IgD-negative memory B cell (primary cell): Measurements from ENCODE around the gene LRP6. TPM values are rescaled to one million over a fixed set of nuclear protein-coding genes. Genes with fewer than 3 reads are reported as not detected.

Experiments
- H3K27ac Mint-ChIP-seq, 3 donors: one replicate each; pipeline ENCODE4 v1.8.0; 2020 to 2022; ENCODE audit warnings: mild to moderate bottlenecking in 3 of 3, mixed read lengths in 3 of 3, moderate library complexity in 1 of 3
- H3K27me3 Mint-ChIP-seq: one replicate; pipeline ENCODE4 v1.8.0; 2021; ENCODE audit warnings: mixed read lengths
- H3K36me3 Mint-ChIP-seq: one replicate; pipeline ENCODE4 v1.8.0; 2020; ENCODE audit warnings: mild to moderate bottlenecking, mixed read lengths
- H3K4me1 Mint-ChIP-seq, 3 donors: one replicate each; pipeline ENCODE4 v1.8.0; 2020 to 2022; ENCODE audit warnings: mixed read lengths in 3 of 3, mild to moderate bottlenecking in 1 of 3
- H3K4me3 Mint-ChIP-seq, 4 donors: one replicate each; pipeline ENCODE4 v1.8.0; 2020 to 2022; ENCODE audit warnings: mild to moderate bottlenecking in 4 of 4, mixed read lengths in 4 of 4, moderate library complexity in 3 of 4
- H3K9me3 Mint-ChIP-seq, 3 donors: one replicate each; pipeline ENCODE4 v1.8.0; 2020 to 2021; ENCODE audit warnings: mixed read lengths in 3 of 3, mild to moderate bottlenecking in 1 of 3
- polyA plus RNA-seq: library from polyadenylated mRNA; unstranded; fragments of 300-500 nt; fragmentation: Illumina TruSeq; gene quantifications from one replicate; pipeline ENCODE4 v1.2.3, GENCODE V29; 2021

The LRP6 gene
- polyA plus RNA-seq, 1 donor from 2014 or later = not detected

- H3K27me3 Mint-ChIP-seq = peaks cover 12% of the 10 kb centered on the region
- no peaks in the 10 kb centered on the region for H3K9me3 Mint-ChIP-seq
- no peak overlapping the region for H3K4me3 Mint-ChIP-seq
- no peaks in the 10 kb centered on the region for H3K36me3 Mint-ChIP-seq
- no peak overlapping the region for H3K27ac Mint-ChIP-seq
- no peaks in the 10 kb centered on the region for H3K4me1 Mint-ChIP-seq
Measured at GRCh38 chr12:12083688-12084087, 183.2 kb downstream of the LRP6 start.

- no peak overlapping the region for H3K27ac Mint-ChIP-seq
- H3K27me3 Mint-ChIP-seq = peaks cover 2% of the 10 kb centered on the region
- no peaks in the 10 kb centered on the region for H3K4me1 Mint-ChIP-seq
- no peaks in the 10 kb centered on the region for H3K9me3 Mint-ChIP-seq
- no peak overlapping the region for H3K4me3 Mint-ChIP-seq
- H3K36me3 Mint-ChIP-seq = no peaks in the 10 kb centered on the region
Measured at GRCh38 chr12:12081836-12082497, 184.9 kb downstream of the LRP6 start.

GRCh38 chr12:12079291-12079690 lies 187.6 kb downstream of the LRP6 start:
- no peak overlapping the region for H3K27ac Mint-ChIP-seq
- H3K36me3 Mint-ChIP-seq = no peaks in the 10 kb centered on the region
- H3K27me3 Mint-ChIP-seq = peaks cover 2% of the 10 kb centered on the region
- no peak overlapping the region for H3K4me3 Mint-ChIP-seq
- H3K4me1 Mint-ChIP-seq = no peaks in the 10 kb centered on the region
- no peaks in the 10 kb centered on the region for H3K9me3 Mint-ChIP-seq

- H3K4me1 Mint-ChIP-seq = peaks cover 10 to 14% (median 13%) of the 10 kb centered on the region in 3 donors
- peak overlapping the region in 1 of 3 donors; percentile 69 for H3K27ac Mint-ChIP-seq
- H3K36me3 Mint-ChIP-seq = peaks cover 2% of the 10 kb centered on the region
- no peaks in the 10 kb centered on the region for H3K9me3 Mint-ChIP-seq
- H3K4me3 Mint-ChIP-seq = peak overlapping the region in 3 of 4 donors; percentile 59 to 91 (median 73)
- H3K27me3 Mint-ChIP-seq = peaks cover 9% of the 10 kb centered on the region
Measured at GRCh38 chr12:12072064-12072760, 194.6 kb downstream of the LRP6 start.

- Mint-ChIP-seq H3K27ac (peak within 1 kb of the TSS in 1 of 3 donors; percentile 19), H3K4me1 (peaks cover 10 to 14% (median 13%) of the 10 kb centered on the region in 3 donors), H3K27me3 (peaks cover 9% of the 10 kb centered on the region), H3K36me3 (peaks cover 2% of the 10 kb centered on the region), H3K9me3 (no peaks in the 10 kb centered on the region), H3K4me3 (peak within 1 kb of the TSS; percentile 2 to 91 (median 78))
Measured at GRCh38 chr12:12070674-12071656, 195.9 kb downstream of the LRP6 start, which contains the start of gene BCL2L14. Gene BCL2L14, plus strand, starts transcription at chr12:12070939. Its CDS starts 8,367 bp downstream, at chr12:12079306.

GRCh38 chr12:12069821-12070548 lies 196.9 kb downstream of the LRP6 start:
- H3K36me3 Mint-ChIP-seq = peaks cover 2% of the 10 kb centered on the region
- peaks cover 10 to 14% (median 13%) of the 10 kb centered on the region in 3 donors for H3K4me1 Mint-ChIP-seq
- H3K4me3 Mint-ChIP-seq = no peak overlapping the region
- no peak overlapping the region for H3K27ac Mint-ChIP-seq
- peaks cover 9% of the 10 kb centered on the region for H3K27me3 Mint-ChIP-seq
- H3K9me3 Mint-ChIP-seq = no peaks in the 10 kb centered on the region

GRCh38 chr12:12068751-12069150 lies 198.1 kb downstream of the LRP6 start:
- H3K27ac Mint-ChIP-seq = no peak overlapping the region
- H3K27me3 Mint-ChIP-seq = peaks cover 9% of the 10 kb centered on the region

More at GRCh38 chr12:12068751-12069150, 198.1 kb downstream of the LRP6 start:
- Mint-ChIP-seq H3K9me3 (no peaks in the 10 kb centered on the region), H3K36me3 (peaks cover 2% of the 10 kb centered on the region), H3K4me1 (peaks cover 10 to 14% (median 13%) of the 10 kb centered on the region in 3 donors), H3K4me3 (peak overlapping the region in 1 of 4 donors; percentile 48)

Other genes starting within 250 kb of the LRP6 start
- not detected for gene BCL2L14, start 196.1 kb downstream of the LRP6 start, polyA plus RNA-seq
- 0.23 TPM for gene MANSC1, start 83.2 kb upstream of the LRP6 start, polyA plus RNA-seq
- 19.9 TPM for gene BORCS5, start 90.0 kb upstream of the LRP6 start, polyA plus RNA-seq